Colonic mucosa (tissue), 4 donors: ENCODE data around the gene SLC5A6. TPM values are rescaled to one million over a fixed set of nuclear protein-coding genes. Genes with fewer than 3 reads are reported as not detected.

Experiments
- DNase-seq: peaks from one replicate; pipeline ENCODE4 v3.0.0-alpha.2; 2020
- H3K27ac ChIP-seq: fragments of 200-600 bp; one replicate; pipeline ENCODE4 v1.8.0; 2021
- H3K27me3 ChIP-seq: fragments of 200-600 bp; one replicate; pipeline ENCODE4 v1.8.0; 2021
- H3K36me3 ChIP-seq: fragments of 200-600 bp; one replicate; pipeline ENCODE4 v1.8.0; 2021
- H3K4me1 ChIP-seq: fragments of 200-600 bp; one replicate; pipeline ENCODE4 v1.8.0; 2021; ENCODE audit warnings: mild to moderate bottlenecking
- H3K4me3 ChIP-seq: fragments of 200-600 bp; one replicate; pipeline ENCODE4 v1.8.0; 2021
- H3K9ac ChIP-seq, 2 donors: one replicate each; pipeline ENCODE4 v1.7.0; 2013; ENCODE audit warnings: control low read depth in 2 of 2, low read depth in 2 of 2, low read length in 2 of 2
- H3K9me3 ChIP-seq: fragments of 200-600 bp; one replicate; pipeline ENCODE4 v1.8.0; 2021
- CTCF ChIP-seq: fragments of 200-600 bp; IDR thresholded peaks from one replicate; pipeline ENCODE4 v1.8.0; 2022; ENCODE audit warnings: antibody characterized with exemption, mild to moderate bottlenecking
- intact Hi-C: fragments of 100-400 bp; cut with DNase I; formaldehyde crosslinking; loops from one replicate; pipeline ENCODE4 v1.14.1; 2022
- total RNA-seq, 2 donors: library from RNA; stranded (reverse); fragmentation: NEBNext Ultra II Directional in 1 of 2; extraction: Animal tissue kit (Norgen Biotek cat#: 25700) in 1 of 2; gene quantifications; one replicate each; pipeline ENCODE4 v1.2.1, GENCODE V29; 2021
- donor health status: healthy.
- donor health status: DM: no; HTN: no; CAD: no.
- donor health status: DM: no; HTN: no; CAD: no.

The SLC5A6 gene
- total RNA-seq, 2 donors from 2014 or later: 19.4 to 57.5 TPM

DNA sequence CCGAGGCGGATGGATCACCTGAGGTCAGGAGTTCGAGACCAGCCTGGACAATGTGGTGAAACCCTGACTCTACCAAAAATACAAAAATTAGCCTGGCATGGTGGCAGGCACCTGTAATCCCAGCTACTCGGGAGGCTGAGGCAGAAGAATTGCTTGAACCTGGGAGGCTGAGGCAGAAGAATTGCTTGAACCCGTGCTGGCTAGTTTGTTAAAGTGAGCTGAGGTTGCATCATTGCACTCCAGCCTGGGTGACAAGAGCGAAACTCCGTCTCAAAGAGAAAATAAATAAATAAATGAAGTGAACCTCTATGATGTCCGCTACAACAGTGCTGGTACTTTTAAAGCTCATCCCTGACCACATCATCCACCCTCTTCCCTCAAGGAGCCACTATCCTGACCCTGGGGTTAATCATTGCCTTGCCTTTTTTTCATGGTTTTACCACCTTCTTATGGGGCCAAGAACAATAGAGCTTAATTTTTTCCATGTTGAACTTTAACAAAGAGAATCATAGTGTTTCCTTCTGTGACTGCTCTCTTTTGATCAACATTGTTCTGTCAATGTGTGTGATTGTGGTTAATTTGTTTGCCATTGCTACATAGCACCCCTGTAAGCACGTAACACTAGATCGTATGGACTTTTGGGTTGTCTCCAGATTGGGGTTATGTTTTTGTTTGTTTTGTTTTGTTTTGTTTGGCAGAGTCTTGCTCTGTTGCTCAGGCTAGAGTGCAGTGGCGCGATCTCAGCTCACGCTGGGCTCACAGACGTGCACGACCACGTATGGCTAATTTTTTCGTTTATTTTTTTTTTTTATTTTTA is 17.3 kb downstream of the SLC5A6 start:
- H3K9me3 ChIP-seq: no peaks in the 10 kb centered on the region
- TF ChIP-seq CTCF: no peak
- H3K4me1 ChIP-seq: no peaks in the 10 kb centered on the region
- no peak overlapping the region for H3K4me3 ChIP-seq
- no peaks in the 10 kb centered on the region for H3K27me3 ChIP-seq
- intact Hi-C loops: no loop called here
- DNase-seq: no peak
- H3K27ac ChIP-seq: no peak overlapping the region
- H3K9ac ChIP-seq: no peak overlapping the region
- no peaks in the 10 kb centered on the region for H3K36me3 ChIP-seq

DNA sequence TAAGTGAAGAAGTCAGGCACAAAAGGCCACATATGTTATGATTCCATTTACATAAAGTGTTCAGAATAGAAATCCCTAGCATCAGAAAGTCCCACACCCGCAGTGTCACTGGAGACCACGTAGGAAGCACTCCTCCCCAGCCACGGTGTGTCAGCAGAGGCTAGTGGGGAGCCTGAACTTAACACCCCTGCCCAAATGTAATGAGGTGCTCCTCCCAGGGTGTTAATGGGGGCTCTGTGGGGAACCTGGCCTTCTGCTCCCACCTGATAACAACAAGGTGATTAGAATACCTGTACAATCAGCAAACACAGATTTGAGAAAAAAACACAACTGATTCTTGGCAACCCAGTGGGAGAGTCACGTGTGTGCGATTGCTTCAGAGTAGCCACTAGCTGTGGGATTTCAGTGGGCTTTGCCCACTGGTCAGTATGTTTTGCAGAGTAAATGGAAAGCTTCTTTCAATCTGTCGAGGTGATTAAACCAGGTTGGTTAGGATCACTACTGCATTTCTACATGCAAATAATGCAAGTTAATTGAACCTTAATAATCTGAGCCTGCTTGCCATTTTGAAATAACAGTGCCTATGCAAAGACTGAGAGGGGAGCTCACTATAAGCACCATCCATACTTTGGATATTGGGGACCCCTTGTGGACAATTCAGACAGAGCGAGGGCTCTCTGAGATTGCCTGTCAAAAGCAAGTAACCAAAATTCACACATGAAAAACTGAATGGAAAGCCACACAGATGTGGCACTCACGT is 20.8 kb downstream of the SLC5A6 start:
- Histone ChIP-seq H3K36me3 (no peaks in the 10 kb centered on the region), H3K9me3 (no peaks in the 10 kb centered on the region), H3K27me3 (no peaks in the 10 kb centered on the region), H3K9ac (no peak overlapping the region), H3K4me3 (no peak overlapping the region), H3K4me1 (no peaks in the 10 kb centered on the region), H3K27ac (no peak overlapping the region)
- TF ChIP-seq CTCF: peak; percentile 43
- peak; percentile 43 for DNase-seq
- intact Hi-C loops: no loop called here

GRCh38 chr2:27189989-27190388 is 22.1 kb downstream of the SLC5A6 start:
- H3K9ac ChIP-seq: no peak overlapping the region
- no peaks in the 10 kb centered on the region for H3K9me3 ChIP-seq
- no peak for DNase-seq
- no peaks in the 10 kb centered on the region for H3K36me3 ChIP-seq
- intact Hi-C loops: no loop called here
- no peak overlapping the region for H3K27ac ChIP-seq
- no peaks in the 10 kb centered on the region for H3K27me3 ChIP-seq
- no peak overlapping the region for H3K4me3 ChIP-seq
- TF ChIP-seq CTCF: no peak
- H3K4me1 ChIP-seq: no peaks in the 10 kb centered on the region

GRCh38 chr2:27186613-27187345 is 25.3 kb downstream of the SLC5A6 start:
- no peaks in the 10 kb centered on the region for H3K9me3 ChIP-seq
- no peak overlapping the region for H3K27ac ChIP-seq
- no peak for TF ChIP-seq CTCF
- DNase-seq: no peak
- intact Hi-C loops: no loop called here
- no peaks in the 10 kb centered on the region for H3K36me3 ChIP-seq
- no peak overlapping the region for H3K4me3 ChIP-seq
- H3K9ac ChIP-seq: no peak overlapping the region
- H3K4me1 ChIP-seq: no peaks in the 10 kb centered on the region
- no peaks in the 10 kb centered on the region for H3K27me3 ChIP-seq

DNA sequence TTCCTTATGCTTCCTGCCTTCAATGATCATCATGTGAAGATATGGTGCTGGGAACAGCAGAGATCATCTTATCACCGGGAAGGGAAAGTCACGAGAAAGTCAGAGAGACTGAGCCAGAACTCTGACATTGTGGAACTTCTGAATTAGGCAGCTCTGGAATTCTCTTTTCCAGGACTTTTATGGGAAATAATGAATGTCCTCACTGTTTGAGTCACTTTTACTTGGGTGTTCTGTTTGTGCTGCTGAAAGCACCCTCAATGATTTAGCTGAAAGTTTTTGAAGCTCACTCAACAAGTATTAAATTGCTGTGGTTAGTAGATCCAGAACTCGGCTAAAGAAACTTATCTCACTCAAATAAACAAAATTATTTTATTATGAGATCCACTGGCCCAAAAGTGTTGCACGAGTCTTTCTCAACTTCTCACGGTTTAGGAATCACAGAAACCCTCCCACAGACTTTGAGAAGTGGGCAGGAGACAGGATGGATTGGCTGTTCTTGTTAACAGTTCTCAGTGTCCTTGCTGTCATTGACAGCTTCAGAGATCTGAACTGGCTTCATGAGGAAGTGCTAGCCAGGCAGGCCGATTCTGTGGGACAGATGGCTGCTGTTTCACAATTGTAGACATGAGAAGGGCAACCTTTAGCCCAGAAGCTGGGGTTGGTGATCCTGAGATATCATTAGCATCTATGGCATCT is 26.6 kb downstream of the SLC5A6 start:
- TF ChIP-seq CTCF: no peak
- Histone ChIP-seq H3K4me1 (no peaks in the 10 kb centered on the region), H3K27ac (peak overlapping the region; percentile 59), H3K36me3 (no peaks in the 10 kb centered on the region), H3K27me3 (no peaks in the 10 kb centered on the region), H3K9ac (no peak overlapping the region), H3K9me3 (no peaks in the 10 kb centered on the region), H3K4me3 (no peak overlapping the region)
- no peak for DNase-seq
- intact Hi-C loops: no loop called here
